GM23248 (cell line): ENCODE data around the gene MPP4. TPM values are rescaled to one million over a fixed set of nuclear protein-coding genes. Genes with fewer than 3 reads are reported as not detected.

Experiments used
- DNase-seq: peaks from one replicate; pipeline ENCODE4 v3.0.0-alpha.2; 2015
- H2AFZ ChIP-seq: fragments of 200-600 bp; sonication (generic); 2 replicates; pipeline ENCODE4 v1.6.1; 2016; ENCODE audit warnings: antibody characterized with exemption
- H3F3A ChIP-seq: fragments of 200-600 bp; sonication (generic); 2 replicates; pipeline ENCODE4 v1.6.1; 2016; ENCODE audit warnings: mild to moderate bottlenecking, antibody characterized with exemption, mixed run types; ENCODE audit not compliant: insufficient read depth
- H3K27ac ChIP-seq: fragments of 200-600 bp; sonication (generic); 2 replicates; pipeline ENCODE4 v1.5.1; 2016; ENCODE audit warnings: mild to moderate bottlenecking
- H3K27me3 ChIP-seq: fragments of 200-600 bp; sonication (generic); replicated peaks from 2 replicates; pipeline ENCODE4 v1.6.1; 2016; ENCODE audit warnings: mild to moderate bottlenecking; ENCODE audit not compliant: insufficient read depth
- H3K36me3 ChIP-seq: fragments of 200-600 bp; sonication (generic); 2 replicates; pipeline ENCODE4 v1.6.1; 2016; ENCODE audit warnings: low read depth, mild to moderate bottlenecking
- H3K4me1 ChIP-seq: fragments of 200-600 bp; sonication (generic); 2 replicates; pipeline ENCODE4 v1.6.1; 2016; ENCODE audit warnings: mild to moderate bottlenecking; ENCODE audit not compliant: insufficient read depth
- H3K4me2 ChIP-seq: fragments of 200-600 bp; sonication (generic); one replicate; pipeline ENCODE4 v1.6.1; 2016; ENCODE audit warnings: mild to moderate bottlenecking; ENCODE audit not compliant: unreplicated experiment
- H3K4me3 ChIP-seq: fragments of 200-600 bp; sonication (generic); 2 replicates; pipeline ENCODE4 v1.5.1; 2016; ENCODE audit warnings: mild to moderate bottlenecking
- H3K79me2 ChIP-seq: fragments of 200-600 bp; sonication (generic); 2 replicates; pipeline ENCODE4 v1.6.1; 2016; ENCODE audit warnings: mild to moderate bottlenecking; ENCODE audit not compliant: insufficient read depth
- H3K9ac ChIP-seq: fragments of 200-600 bp; sonication (generic); 2 replicates; pipeline ENCODE4 v1.6.1; 2016; ENCODE audit warnings: mild to moderate bottlenecking
- H3K9me2 ChIP-seq: fragments of 200-600 bp; sonication (generic); 2 replicates; pipeline ENCODE4 v1.6.1; 2016; ENCODE audit warnings: mixed run types, mild to moderate bottlenecking, moderate library complexity; ENCODE audit not compliant: insufficient read depth
- H3K9me3 ChIP-seq: fragments of 200-600 bp; sonication (generic); one replicate; pipeline ENCODE4 v1.6.1; 2017; ENCODE audit warnings: low read depth
- H4K20me1 ChIP-seq: fragments of 200-600 bp; sonication (generic); 2 replicates; pipeline ENCODE4 v1.6.0; 2016; ENCODE audit not compliant: insufficient read depth
- EZH2 ChIP-seq: fragments of 200-600 bp; sonication (generic); IDR thresholded peaks from 2 replicates; pipeline ENCODE4 v1.6.1; 2018; ENCODE audit warnings: antibody characterized with exemption, mild to moderate bottlenecking; ENCODE audit not compliant: insufficient read depth, poor library complexity, severe bottlenecking
- EZH2phosphoT487 ChIP-seq: fragments of 200-600 bp; sonication (generic); IDR thresholded peaks from 2 replicates; pipeline ENCODE4 v1.6.1; 2018; ENCODE audit warnings: antibody characterized with exemption, moderate library complexity, mild to moderate bottlenecking, low read depth; ENCODE audit not compliant: insufficient read depth
- WGBS, 2 experiments: methylation state at CpG; one replicate each; pipeline ENCODE4 v1.1.6; 2015 to 2017; ENCODE audit warnings: low lambda C conversion rate in 2 of 2, low coverage in 1 of 2; ENCODE audit errors: missing lambda C conversion rate in 2 of 2; 5-methylcytosine and 5-hydroxymethylcytosine counted together
- in situ Hi-C: fragments of 300-500 bp; cut with MboI; formaldehyde crosslinking; loops from 2 replicates; pipeline ENCODE4 v1.15.0; 2020
- polyA plus RNA-seq: library from polyadenylated mRNA; unstranded; fragments of >200 nt; fragmentation: Nextera tagmentation; extraction: Ambion mirVana; gene quantifications from 2 replicates; pipeline ENCODE4 v1.2.1, GENCODE V29; 2016
- total RNA-seq: library from RNA; depleted of rRNA; stranded (reverse); fragments of >200 nt; shearing (Covaris generic); gene quantifications from 2 replicates; pipeline ENCODE4 v1.2.3, GENCODE V29; 2014

MPP4 gene
- total and polyA plus RNA-seq, 2 experiments from 2014 or later = 3.6 to 3.8 TPM

GRCh38 chr2:201709049-201709448 is 10.6 kb upstream of the MPP4 start:
- TF ChIP-seq EZH2phosphoT487 (no peak), EZH2 (no peak)
- no peak overlapping the region for H3K9ac ChIP-seq
- H2AFZ ChIP-seq = no peak overlapping the region
- 25 to 26% methylated on average over 2 of the region's 2 CpGs for WGBS, 2 experiments
- H3F3A ChIP-seq = peaks cover 21% of the 10 kb centered on the region
- DNase-seq = peak; percentile 16
- in situ Hi-C loops = no loop called here
- no peaks in the 10 kb centered on the region for H3K27me3 ChIP-seq
- H3K4me3 ChIP-seq = no peak overlapping the region
- no peaks in the 10 kb centered on the region for H3K79me2 ChIP-seq
- H4K20me1 ChIP-seq = no peaks in the 10 kb centered on the region
- no peaks in the 10 kb centered on the region for H3K9me3 ChIP-seq
- H3K9me2 ChIP-seq = no peaks in the 10 kb centered on the region
- no peak overlapping the region for H3K4me2 ChIP-seq
- no peak overlapping the region for H3K27ac ChIP-seq
- H3K36me3 ChIP-seq = peaks cover 67% of the 10 kb centered on the region
- H3K4me1 ChIP-seq = peaks cover 3% of the 10 kb centered on the region; the same call in 1 of the 2 replicates

DNA sequence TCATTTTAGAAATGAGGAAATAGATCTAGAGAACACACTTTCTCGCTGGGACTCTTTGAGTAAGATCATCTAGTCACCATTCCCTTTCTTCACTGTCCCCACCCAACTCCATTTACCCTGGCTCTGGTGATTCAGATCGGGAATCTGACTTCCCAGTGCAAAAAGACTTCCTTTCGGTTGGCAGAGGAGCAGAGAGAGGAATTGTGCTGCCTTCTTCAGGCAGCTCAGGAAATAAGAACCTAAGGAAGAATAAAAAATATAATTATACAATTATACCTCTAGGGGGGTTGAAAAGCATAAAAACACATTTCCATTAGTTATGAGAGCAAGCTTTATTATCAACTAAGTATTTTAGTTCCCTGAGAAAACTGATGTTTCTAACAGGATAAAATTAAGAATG is 9.3 kb upstream of the MPP4 start:
- Histone ChIP-seq H3K9me3 (no peaks in the 10 kb centered on the region), H3K9ac (no peak overlapping the region), H3K4me1 (peaks cover 3% of the 10 kb centered on the region; the same call in 1 of the 2 replicates), H3K27ac (peak overlapping the region; percentile 24), H3K79me2 (no peaks in the 10 kb centered on the region), H3K4me2 (no peak overlapping the region), H3K4me3 (no peak overlapping the region), H3K27me3 (no peaks in the 10 kb centered on the region), H2AFZ (0 out of 2 replicates have a peak overlapping the region, but pooled peaks have one; percentile 22), H3K36me3 (peaks cover 70% of the 10 kb centered on the region), H3F3A (peaks cover 21% of the 10 kb centered on the region), H4K20me1 (no peaks in the 10 kb centered on the region), H3K9me2 (no peaks in the 10 kb centered on the region)
- no peak for TF ChIP-seq EZH2phosphoT487
- no peak for TF ChIP-seq EZH2
- peak; percentile 84 for DNase-seq
- WGBS, 2 experiments = 32 to 33% methylated on average over 3 of the region's 3 CpGs
- in situ Hi-C loops = no loop called here

DNA sequence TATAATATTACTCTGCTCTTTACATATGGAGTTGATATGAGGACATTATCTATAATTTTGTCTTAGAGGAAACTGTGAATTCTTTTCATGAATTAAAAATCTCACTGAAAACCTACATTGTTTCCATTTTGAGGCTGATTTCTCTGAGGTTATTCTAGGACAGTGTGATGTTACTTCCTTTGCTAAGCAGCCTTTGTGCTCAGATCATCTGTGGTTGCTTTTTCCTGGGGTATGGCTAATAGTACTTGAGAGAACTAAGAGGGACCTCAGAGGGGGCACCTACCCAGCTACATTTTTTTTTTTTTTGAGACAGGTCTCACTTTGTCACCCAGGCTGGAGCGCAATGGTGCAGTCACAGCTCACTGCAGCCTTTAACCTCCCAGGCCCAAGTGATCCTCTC is 8.7 kb upstream of the MPP4 start:
- Histone ChIP-seq H3K9ac (no peak overlapping the region), H2AFZ (no peak overlapping the region), H3K9me3 (no peaks in the 10 kb centered on the region), H3F3A (peaks cover 21% of the 10 kb centered on the region), H3K4me1 (peaks cover 3% of the 10 kb centered on the region; the same call in 1 of the 2 replicates), H3K79me2 (no peaks in the 10 kb centered on the region), H3K4me2 (no peak overlapping the region), H3K36me3 (peaks cover 71% of the 10 kb centered on the region), H3K27ac (peak overlapping the region; percentile 24), H3K4me3 (no peak overlapping the region), H4K20me1 (no peaks in the 10 kb centered on the region), H3K27me3 (no peaks in the 10 kb centered on the region), H3K9me2 (no peaks in the 10 kb centered on the region)
- TF ChIP-seq EZH2phosphoT487 (no peak), EZH2 (no peak)
- WGBS, 2 experiments = 94 to 100% methylated on average over 1 of the region's 1 CpG
- DNase-seq = no peak
- in situ Hi-C loops = no loop called here

DNA sequence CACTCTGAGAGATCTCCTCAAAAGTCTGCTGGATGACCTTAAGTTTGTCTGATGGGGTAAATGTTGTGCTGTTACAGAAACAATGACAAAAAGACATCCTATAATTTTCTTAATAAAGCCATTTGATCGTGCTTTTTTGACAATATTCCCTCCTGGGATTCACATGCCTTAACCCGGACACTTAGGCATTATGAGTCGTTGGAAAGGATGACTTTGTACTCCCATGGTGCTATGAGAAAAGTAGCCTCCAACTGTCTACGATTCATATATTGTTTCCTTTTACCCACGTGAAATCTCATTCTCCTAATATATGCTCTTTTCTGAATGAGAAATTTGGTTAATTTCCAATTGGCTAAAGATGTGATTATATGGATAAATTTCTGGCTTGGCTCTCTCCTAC is 6.1 kb upstream of the MPP4 start:
- H3K9me2 ChIP-seq = no peaks in the 10 kb centered on the region
- WGBS, 2 experiments = 52 to 61% methylated on average over 5 of the region's 5 CpGs
- peak; percentile 64 for DNase-seq
- H4K20me1 ChIP-seq = no peaks in the 10 kb centered on the region
- H3K36me3 ChIP-seq = peaks cover 69% of the 10 kb centered on the region
- no peak overlapping the region for H3K9ac ChIP-seq
- H3K27ac ChIP-seq = no peak overlapping the region
- in situ Hi-C loops = no loop called here
- no peaks in the 10 kb centered on the region for H3K9me3 ChIP-seq
- no peak overlapping the region for H3K4me3 ChIP-seq
- H3F3A ChIP-seq = peaks cover 46% of the 10 kb centered on the region
- H2AFZ ChIP-seq = no peak overlapping the region
- no peak for TF ChIP-seq EZH2phosphoT487
- no peak for TF ChIP-seq EZH2
- H3K79me2 ChIP-seq = no peaks in the 10 kb centered on the region
- no peak overlapping the region for H3K4me2 ChIP-seq
- peaks cover 11% of the 10 kb centered on the region for H3K4me1 ChIP-seq
- no peaks in the 10 kb centered on the region for H3K27me3 ChIP-seq

DNA sequence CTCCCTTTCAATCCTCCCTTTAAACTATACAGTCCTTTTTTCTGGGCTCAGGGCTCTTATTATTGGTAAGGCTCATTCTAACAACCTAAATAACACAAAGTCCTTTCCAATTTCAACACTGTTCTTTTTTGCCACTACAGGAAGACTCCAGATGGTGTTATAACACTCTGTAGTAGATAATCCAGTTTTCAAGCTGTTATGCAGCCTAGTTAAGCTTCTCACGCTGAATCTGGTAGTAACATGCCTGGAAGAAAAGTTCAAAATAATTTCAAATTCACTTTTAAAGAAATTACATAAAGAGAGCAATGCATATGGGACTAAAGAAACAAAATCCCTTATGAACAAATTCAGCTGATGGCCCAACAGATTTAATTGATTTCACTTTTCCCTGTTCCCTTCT is 3.2 kb upstream of the MPP4 start:
- H3F3A ChIP-seq = peaks cover 60% of the 10 kb centered on the region
- no peaks in the 10 kb centered on the region for H3K9me2 ChIP-seq
- no peaks in the 10 kb centered on the region for H3K27me3 ChIP-seq
- H3K4me3 ChIP-seq = no peak overlapping the region
- H3K36me3 ChIP-seq = peaks cover 58% of the 10 kb centered on the region
- H4K20me1 ChIP-seq = no peaks in the 10 kb centered on the region
- H2AFZ ChIP-seq = no peak overlapping the region
- no peaks in the 10 kb centered on the region for H3K79me2 ChIP-seq
- in situ Hi-C loops = no loop called here
- no peaks in the 10 kb centered on the region for H3K9me3 ChIP-seq
- no peak for DNase-seq
- H3K9ac ChIP-seq = no peak overlapping the region
- peaks cover 38% of the 10 kb centered on the region for H3K4me1 ChIP-seq
- no peak overlapping the region for H3K27ac ChIP-seq
- H3K4me2 ChIP-seq = no peak overlapping the region
- TF ChIP-seq EZH2 = no peak
- TF ChIP-seq EZH2phosphoT487 = no peak
- 96 to 100% methylated on average over 1 of the region's 1 CpG for WGBS, 2 experiments
